Dermis blood vessel endothelial cell (primary cell): Measurements from ENCODE around the gene PTPRCAP. TPM values are rescaled to one million over a fixed set of nuclear protein-coding genes. Genes with fewer than 3 reads are reported as not detected.
"Not testable (repeated sequence)": the region's sequence is repeated elsewhere in the genome, so short reads cannot be mapped to it uniquely, and the experiment has no call there.

ENCODE experiments used
- DNase-seq: peaks from one replicate; pipeline ENCODE4 v3.0.0; 2010
- total RNA-seq: library from RNA; depleted of rRNA; stranded (reverse); fragments of >200 nt; gene quantifications from 2 replicates; pipeline ENCODE4 v1.2.3, GENCODE V29; 2014

The PTPRCAP gene
- total RNA-seq, 1 donor from 2014 or later = 2.2 TPM

DNA sequence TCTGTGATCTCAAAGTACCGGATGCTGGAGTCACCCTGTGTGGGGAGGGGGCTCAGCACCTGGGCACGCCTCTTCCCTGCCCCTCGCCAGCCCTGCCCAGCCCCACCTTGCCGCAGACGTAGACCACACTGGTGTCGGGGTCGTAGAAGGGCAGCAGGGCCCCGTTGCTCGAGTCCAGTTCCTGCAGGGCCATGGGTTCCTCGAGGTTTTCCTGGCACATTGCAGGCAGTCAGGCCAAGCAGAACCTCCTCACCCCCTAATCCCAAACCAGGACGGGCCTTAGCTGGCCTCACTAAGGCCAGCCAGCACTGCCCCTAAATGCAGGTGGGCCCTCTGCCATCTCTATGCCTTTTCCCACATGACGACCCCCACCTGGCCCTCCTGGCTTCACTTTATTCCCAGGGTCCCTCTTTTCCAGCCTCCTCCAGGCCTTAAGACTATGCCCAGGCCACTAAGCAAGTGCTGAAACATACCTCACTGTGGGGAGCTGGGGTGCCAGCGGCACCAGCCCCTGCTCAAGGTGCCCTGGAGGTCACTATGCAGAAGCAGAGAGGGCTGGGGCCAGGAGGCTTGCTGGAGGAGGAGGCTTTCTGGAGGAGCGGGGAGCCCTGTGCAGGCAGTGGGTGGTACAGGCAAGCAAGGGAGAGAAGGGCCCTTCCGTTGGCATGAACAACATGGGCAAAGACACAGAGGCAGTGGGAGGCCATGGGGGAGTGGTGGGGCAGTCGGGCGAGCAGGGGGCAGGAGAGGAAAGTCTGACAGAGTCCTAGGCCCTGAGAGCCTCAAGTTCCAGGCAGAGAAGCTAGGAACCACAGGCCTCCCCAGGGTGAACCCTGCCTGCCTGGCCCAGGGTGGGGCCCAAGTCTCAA, 3.0 kb upstream of the PTPRCAP start:
- no peak for DNase-seq

GRCh38 chr11:67439321-67440228, 2.1 kb upstream of the PTPRCAP start:
- peak; percentile 52 for DNase-seq

DNA sequence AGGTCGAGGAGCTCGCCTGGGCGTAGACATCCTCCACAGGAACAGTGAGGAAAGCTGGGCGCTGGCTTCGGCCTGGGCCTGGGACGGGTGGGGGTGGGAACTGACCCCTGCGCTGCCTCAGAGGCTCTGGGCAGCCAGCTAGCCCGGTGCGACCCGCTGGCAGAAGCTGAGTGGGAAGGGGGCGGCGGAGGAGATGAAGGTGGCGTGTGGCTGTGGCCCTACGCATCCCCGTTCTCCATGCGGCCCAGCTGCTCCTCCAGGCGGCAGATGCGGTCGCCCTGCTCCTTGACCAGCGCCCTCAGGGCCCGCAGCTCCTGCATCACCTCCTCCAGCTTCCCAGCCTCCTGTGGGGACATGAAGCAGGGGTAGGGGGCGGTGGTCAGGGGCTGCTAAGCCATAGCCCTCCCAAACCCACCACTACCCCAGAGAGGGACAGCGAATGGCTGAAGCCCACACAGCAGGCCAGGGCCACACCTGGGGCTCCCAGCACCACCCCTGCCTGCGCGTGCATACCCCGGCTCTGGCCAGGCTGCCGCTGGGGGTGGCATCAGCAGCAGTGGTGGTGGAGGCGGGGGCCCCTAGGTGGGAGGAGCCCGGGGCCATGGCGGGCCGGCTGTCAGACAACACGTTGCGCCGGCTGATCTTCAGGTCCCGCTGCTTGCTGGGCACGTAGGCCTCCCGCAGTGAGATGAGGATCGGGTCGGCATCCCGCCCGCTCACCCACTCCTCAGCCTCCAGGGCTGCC, 848 bp upstream of the PTPRCAP start:
- DNase-seq = no peak

DNA sequence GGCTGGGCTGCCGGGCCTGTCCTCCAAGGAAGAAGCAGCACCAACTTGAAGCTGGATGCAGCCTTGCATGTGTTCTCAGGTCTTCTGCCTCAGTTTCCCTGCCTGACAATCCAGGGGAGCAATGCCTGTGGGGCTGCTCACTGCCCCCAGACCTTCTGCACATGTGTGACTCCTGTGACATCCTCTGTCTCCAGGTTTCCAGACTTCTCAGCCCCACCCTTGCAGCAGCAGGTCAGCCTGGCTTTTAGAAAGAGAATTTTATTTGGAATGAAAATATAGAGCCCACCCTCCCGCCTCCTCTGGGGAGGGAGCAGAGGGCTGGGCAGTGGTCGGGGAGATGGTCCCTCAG, 301 bp upstream of the PTPRCAP start:
- no peak for DNase-seq

DNA sequence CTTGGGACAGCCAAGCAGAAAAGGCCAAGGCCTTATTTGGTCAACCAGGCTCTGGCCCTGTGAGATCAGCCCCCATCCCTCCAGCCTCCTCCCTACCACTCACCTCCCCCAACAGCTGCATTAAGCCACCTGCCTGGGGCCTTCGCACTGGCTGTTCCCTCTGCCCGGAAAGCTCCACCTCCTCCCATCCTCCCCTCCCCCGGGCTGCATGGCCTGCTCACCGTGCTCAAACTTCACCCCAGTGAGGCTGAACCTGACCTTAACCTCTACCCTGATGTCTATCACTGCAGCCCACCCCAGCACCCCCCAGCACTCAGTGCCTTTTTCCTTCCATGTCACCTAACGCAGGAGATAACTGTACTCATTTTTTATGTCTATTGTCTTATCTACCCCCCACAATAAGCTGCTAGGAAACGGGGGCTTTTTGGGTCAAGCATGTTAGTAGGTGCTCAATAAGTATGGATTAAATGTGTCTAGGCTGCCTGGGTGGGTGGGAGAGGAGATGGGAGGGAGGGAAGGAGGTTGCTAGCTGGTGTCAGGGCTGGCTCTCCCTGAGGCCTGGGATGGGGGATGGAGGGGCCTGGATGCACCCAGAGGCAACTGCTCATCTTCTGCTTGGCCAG, 912 bp downstream of the PTPRCAP start:
- no peak for DNase-seq

GRCh38 chr11:67435727-67436458, 1.6 kb downstream of the PTPRCAP start:
- DNase-seq = no peak

GRCh38 chr11:67435031-67435726, 2.3 kb downstream of the PTPRCAP start:
- no peak for DNase-seq

DNA sequence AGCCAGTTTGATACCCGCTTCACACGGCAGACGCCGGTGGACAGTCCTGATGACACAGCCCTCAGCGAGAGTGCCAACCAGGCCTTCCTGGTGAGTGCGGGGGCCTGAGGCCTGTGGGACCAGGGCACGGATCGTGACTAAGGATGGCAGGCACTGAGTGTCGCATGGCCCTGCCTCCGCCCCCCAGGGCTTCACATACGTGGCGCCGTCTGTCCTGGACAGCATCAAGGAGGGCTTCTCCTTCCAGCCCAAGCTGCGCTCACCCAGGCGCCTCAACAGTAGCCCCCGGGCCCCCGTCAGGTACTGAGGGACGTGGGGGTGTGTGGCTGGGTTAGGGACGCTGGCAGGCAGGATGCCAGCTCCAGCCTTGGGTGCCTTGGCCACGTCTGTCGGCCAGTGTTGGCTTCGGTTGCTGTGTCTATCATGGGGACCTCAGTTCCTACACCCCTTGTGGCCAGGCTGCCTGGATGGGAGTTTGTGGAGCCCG, 3.0 kb downstream of the PTPRCAP start:
- no peak for DNase-seq

DNA sequence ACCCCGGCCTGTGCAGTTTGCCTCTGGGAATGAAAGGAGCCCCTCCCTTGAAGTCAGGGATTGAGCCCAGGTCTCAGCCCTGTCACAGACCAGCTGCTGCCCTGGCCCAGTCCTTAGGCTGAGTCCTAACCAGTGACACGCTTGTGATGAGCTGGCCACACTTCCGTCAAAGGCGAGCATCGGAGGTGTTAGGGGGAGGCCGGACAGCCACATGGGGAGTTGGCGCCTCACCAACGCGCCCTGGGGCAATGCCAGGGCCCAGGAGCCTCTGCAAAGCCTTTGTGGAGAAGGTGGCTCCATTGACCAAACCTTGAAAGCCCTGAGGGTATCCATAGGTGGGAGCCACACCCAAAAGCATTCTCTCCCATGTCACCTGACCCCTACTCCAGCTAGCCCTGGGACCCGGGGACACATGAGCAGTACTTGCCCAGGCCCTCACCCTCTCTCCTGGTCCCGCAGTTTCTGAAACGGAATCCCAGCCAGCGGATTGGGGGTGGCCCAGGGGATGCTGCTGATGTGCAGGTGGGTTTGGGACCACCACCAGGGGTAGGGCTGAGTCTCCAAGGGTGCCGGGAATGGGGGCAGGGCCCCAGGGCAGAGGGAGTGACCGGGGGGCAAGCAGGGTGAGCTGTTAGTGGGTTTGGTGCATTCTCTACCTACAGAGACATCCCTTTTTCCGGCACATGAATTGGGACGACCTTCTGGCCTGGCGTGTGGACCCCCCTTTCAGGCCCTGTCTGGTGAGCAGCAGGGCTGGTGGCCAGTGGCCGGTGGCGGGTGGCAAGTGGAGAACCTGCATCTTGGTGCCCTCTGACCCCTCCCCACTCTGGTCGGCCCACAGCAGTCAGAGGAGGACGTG, 3.7 kb downstream of the PTPRCAP start:
- no peak for DNase-seq

DNA sequence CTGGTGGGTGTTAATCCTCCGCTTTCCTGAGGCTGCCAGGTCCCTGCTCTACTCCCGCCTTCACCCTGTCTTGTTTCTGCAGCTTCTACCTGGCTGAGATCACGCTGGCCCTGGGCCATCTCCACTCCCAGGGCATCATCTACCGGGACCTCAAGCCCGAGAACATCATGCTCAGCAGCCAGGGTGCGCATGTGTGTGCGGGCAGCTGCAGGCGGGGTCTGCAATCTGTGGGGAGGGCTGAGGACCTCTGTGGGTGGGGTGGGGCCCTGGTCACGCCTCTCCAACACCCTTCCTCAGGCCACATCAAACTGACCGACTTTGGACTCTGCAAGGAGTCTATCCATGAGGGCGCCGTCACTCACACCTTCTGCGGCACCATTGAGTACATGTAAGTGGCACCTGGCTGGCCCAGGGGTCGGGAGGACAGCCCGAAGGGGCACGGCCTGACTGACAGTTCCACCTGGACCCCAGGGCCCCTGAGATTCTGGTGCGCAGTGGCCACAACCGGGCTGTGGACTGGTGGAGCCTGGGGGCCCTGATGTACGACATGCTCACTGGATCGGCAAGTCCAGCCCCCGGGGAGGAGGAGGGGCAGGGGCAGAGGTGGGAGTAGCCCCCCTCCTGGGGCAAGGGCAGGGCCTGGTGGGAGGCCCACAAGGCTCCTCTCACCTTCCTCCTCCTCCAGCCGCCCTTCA, 4.7 kb downstream of the PTPRCAP start:
- DNase-seq = no peak

DNA sequence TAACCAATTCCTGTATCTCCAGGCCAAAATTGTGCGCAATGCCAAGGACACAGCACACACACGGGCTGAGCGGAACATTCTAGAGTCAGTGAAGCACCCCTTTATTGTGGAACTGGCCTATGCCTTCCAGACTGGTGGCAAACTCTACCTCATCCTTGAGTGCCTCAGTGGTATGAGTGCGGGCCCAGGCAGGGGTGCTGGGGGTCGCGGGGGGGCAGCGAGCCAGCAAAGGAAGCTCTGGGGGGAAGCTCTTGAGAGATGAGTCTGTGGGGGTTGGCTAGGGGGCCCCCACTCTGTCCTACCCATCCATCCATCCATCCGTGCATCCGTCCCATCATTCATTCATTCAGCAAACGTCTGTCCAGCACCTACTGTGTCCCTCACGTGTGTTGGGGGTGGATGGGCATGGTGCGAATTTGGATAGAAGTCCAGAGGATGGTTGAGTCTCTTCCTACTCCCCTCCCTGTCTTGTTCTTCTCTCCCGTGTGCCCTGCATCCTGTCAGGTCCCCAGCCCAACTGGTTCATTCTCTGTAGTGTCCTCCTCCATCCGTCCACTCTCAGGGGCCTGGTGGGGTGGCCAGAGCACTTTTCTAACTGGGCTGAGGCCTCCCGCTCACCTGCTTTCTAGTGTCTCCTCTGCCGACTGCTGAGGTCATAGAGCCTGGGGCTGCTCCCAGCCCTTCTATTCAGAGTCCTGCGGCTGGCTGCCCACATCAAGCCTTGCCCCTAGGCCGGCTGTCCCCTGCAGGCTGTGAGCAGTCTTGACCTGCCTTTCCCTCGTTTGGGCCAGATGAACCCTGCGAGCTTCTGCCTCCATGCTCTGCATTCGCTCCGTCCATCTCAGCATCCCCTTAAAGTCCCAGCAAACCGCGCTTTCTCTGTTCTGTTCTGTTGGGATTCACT, 5.9 kb downstream of the PTPRCAP start:
- no peak for DNase-seq

DNA sequence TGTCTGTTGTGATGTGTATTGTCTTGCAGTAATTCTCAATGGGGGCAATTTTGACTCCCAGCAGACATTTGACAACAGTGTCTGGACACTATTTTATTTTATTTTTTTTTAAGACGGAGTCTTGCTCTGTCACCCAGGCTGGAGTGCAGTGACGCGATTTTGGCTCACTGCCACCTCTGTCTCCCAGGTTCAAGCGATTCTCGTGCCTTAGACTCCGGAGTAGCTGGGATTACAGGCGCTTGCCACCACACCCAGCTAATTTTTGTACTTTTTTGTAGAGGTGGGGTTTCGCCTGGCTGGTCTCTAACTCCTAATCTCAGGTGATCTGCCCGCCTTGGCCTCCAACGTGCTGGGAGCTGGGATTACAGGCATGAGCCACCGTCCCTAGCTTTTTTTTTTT, 7.8 kb downstream of the PTPRCAP start:
- no peak for DNase-seq

- no peak for DNase-seq
Measured at GRCh38 chr11:67429038-67429668, 8.3 kb downstream of the PTPRCAP start.

DNA sequence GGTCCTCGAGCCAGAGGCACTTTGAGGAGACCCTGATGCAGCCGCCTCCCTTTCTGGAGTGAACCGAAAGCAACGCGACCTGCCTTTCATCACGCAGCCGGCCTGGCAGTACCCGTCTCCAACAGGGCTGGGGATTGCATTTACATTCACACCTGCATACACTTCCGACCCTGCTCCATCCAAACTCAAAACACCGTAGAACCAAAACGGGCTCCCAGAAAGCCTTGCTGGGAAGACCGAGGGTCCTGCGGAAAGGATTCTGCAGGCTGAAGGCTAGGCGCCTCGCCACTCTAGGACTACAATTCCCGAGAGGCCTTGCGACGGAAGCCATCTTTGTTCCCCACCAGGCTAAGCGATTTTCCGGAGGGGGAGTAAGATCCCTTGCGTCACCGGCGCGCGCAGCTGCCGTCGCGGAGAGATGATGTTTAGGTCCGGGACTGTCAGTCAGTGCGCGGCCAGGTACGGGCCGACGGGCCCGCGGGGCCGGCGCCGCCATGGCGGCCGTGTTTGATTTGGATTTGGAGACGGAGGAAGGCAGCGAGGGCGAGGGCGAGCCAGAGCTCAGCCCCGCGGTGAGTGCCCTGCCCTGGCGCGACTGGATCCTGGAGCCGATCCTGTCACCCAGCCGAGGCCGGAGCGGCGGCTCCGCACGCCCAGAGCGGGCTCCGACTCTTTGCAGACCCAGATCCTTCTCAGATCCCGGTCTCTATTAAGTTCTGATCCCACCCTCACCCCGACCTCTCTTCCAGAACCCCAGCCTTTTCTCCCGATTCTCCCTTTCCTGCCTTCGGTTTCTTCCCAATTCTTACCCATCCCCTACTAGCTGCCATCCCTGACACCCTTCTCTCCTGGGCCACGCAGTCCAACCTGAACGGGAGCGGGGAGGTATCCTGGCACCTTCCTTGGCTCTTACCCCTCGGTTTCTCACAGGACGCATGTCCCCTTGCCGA, 9.2 kb downstream of the PTPRCAP start, which contains the start of gene RPS6KB2:
Gene RPS6KB2, plus strand, starts transcription at position 443 of the 950 bp plus-strand sequence. Its CDS starts 52 bp downstream, at position 495.
- peak; percentile 99 for DNase-seq

GRCh38 chr11:67427364-67427859, 10.1 kb downstream of the PTPRCAP start:
- not testable (repeated sequence) for DNase-seq
